ENCODE data around the gene PCDH9. TPM values are rescaled to one million over a fixed set of nuclear protein-coding genes. Genes with fewer than 3 reads are reported as not detected.

The PCDH9 gene
- polyA plus RNA-seq, 3 donors: 0.03 TPM; not detected in 1

DNA sequence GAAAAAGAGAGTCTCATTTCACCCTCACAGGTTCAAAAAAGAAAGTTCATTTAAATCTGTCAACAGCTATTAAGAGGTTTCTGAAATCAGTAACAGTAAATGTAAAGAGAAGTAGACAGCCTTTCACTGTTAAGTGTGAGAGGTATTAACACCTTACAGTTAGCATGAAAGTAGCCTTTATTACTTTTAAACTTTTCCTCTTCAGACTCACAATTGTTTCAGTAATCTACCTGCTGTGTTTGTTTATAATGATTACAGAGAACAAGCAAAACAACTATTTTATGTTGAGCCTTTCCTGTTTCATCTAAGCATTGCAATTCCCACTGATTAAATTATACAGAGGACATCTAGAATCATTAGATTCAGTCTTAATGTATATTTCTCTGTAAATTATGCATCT lies 159.8 kb downstream of the PCDH9 start:
- no peak overlapping the region for H2AFZ ChIP-seq (ENCODE audit: insufficient read depth, low read depth, low read length, poor library complexity, severe bottlenecking)
- H3K79me2 ChIP-seq (ENCODE audit: insufficient read depth, low read length): no peaks in the 10 kb centered on the region
- H3K4me1 ChIP-seq (ENCODE audit: control insufficient read depth in 1 of 2, insufficient read depth in 2 of 2, low read length in 2 of 2): no peaks in the 10 kb centered on the region
- H3K4me3 ChIP-seq (replicated peaks in 1 of 3; ENCODE audit: low read depth in 2 of 3, low read length in 3 of 3): no peak overlapping the region
- Mint-ChIP-seq H3K4me1 (no peaks in the 10 kb centered on the region), H3K9me3 (no peaks in the 10 kb centered on the region), H3K36me3 (no peaks in the 10 kb centered on the region), H3K4me3 (no peak overlapping the region), H3K27me3 (ENCODE audit: low read depth in 3 of 3) (peaks cover 0 to 1% (median 0%) of the 10 kb centered on the region in 3 donors), H3K27ac (no peak overlapping the region)
- no peak overlapping the region for H3K4me2 ChIP-seq (replicated peaks; ENCODE audit: extremely low read depth, low read length, poor library complexity, severe bottlenecking)
- intact Hi-C loops (cut with micrococcal nuclease): no loop called here
- H4K20me1 ChIP-seq (ENCODE audit: insufficient read depth, low read length): no peaks in the 10 kb centered on the region
- no peaks in the 10 kb centered on the region for H3K9me3 ChIP-seq (replicated peaks in 1 of 2; ENCODE audit: control insufficient read depth in 1 of 2, insufficient read depth in 1 of 2, low read length in 2 of 2)
- H3K27me3 ChIP-seq (ENCODE audit: control insufficient read depth in 2 of 2, insufficient read depth in 2 of 2, low read length in 2 of 2): no peaks in the 10 kb centered on the region
- no peak overlapping the region for H3K27ac ChIP-seq (ENCODE audit: low read depth in 1 of 2, low read length in 2 of 2)
- DNase-seq: no peak
- no peaks in the 10 kb centered on the region for H3K36me3 ChIP-seq (replicated peaks in 1 of 2; ENCODE audit: control insufficient read depth in 1 of 2, insufficient read depth in 2 of 2, low read length in 2 of 2)
- TF ChIP-seq CTCF (IDR thresholded peaks at IDR 0.05): no peak
- no peak overlapping the region for H3K9ac ChIP-seq (ENCODE audit: insufficient read depth, low read length, poor library complexity, severe bottlenecking)

- Histone ChIP-seq H3K9me3 (replicated peaks in 1 of 2; ENCODE audit: control insufficient read depth in 1 of 2, insufficient read depth in 1 of 2, low read length in 2 of 2) (no peaks in the 10 kb centered on the region), H4K20me1 (ENCODE audit: insufficient read depth, low read length) (no peaks in the 10 kb centered on the region), H3K4me2 (replicated peaks; ENCODE audit: extremely low read depth, low read length, poor library complexity, severe bottlenecking) (no peak overlapping the region), H3K27ac (ENCODE audit: low read depth in 1 of 2, low read length in 2 of 2) (no peak overlapping the region), H3K79me2 (ENCODE audit: insufficient read depth, low read length) (no peaks in the 10 kb centered on the region), H3K9ac (ENCODE audit: insufficient read depth, low read length, poor library complexity, severe bottlenecking) (no peak overlapping the region), H3K4me1 (ENCODE audit: control insufficient read depth in 1 of 2, insufficient read depth in 2 of 2, low read length in 2 of 2) (no peaks in the 10 kb centered on the region), H2AFZ (ENCODE audit: insufficient read depth, low read depth, low read length, poor library complexity, severe bottlenecking) (no peak overlapping the region), H3K36me3 (replicated peaks in 1 of 2; ENCODE audit: control insufficient read depth in 1 of 2, insufficient read depth in 2 of 2, low read length in 2 of 2) (no peaks in the 10 kb centered on the region), H3K4me3 (replicated peaks in 1 of 3; ENCODE audit: low read depth in 2 of 3, low read length in 3 of 3) (no peak overlapping the region), H3K27me3 (ENCODE audit: control insufficient read depth in 2 of 2, insufficient read depth in 2 of 2, low read length in 2 of 2) (no peaks in the 10 kb centered on the region)
- H3K27ac Mint-ChIP-seq: no peak overlapping the region
- no peaks in the 10 kb centered on the region for H3K9me3 Mint-ChIP-seq
- H3K4me1 Mint-ChIP-seq: no peaks in the 10 kb centered on the region
- no CpG with 5 or more reads among the region's 3 CpGs for WGBS (ENCODE audit: insufficient coverage)
- intact Hi-C loops (cut with micrococcal nuclease): no loop called here
- DNase-seq: no peak
- no peak overlapping the region for H3K4me3 Mint-ChIP-seq
- TF ChIP-seq CTCF (IDR thresholded peaks at IDR 0.05): no peak
- peaks cover 0 to 1% (median 0%) of the 10 kb centered on the region in 3 donors for H3K27me3 Mint-ChIP-seq (ENCODE audit: low read depth in 3 of 3)
- H3K36me3 Mint-ChIP-seq: no peaks in the 10 kb centered on the region
These were observed 160.9 kb downstream of the PCDH9 start for GRCh38 chr13:67069117-67069767.
